ENCODE data around the gene PFKFB1.
A peak's percentile ranks its signal among the peaks of the same experiment; 100 is the strongest.

PFKFB1 gene

DNA sequence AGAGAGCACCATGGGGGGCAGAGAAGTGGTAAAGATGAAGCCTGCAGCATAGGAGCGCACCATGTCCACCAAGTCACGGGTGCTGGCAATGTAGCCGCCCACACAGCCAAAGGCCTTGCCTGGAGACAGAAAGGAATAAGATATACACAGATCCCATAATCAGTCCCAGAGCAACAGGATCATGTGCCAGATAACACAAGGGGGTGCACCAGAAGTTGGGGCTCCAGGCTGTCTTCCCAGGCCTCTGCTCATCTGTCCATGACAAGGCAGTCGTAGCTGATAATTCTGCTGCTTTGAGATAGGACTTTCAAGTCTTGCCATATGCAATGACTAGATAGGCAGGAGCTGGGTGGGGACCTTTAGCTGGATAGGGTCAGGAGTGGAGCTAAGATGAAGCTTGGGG lies 20.9 kb upstream of the PFKFB1 start:
- no peak overlapping the region for H3K9ac ChIP-seq (ENCODE audit: low read depth in 1 of 2, low read length in 2 of 2)
- no peaks in the 10 kb centered on the region for H3K4me1 ChIP-seq (ENCODE audit: control insufficient read depth in 1 of 2, insufficient read depth in 2 of 2, low read length in 2 of 2)
- no peaks in the 10 kb centered on the region for H3K9me3 ChIP-seq (ENCODE audit: control insufficient read depth in 1 of 2, low read length in 2 of 2)
- no peak overlapping the region for H3K27ac ChIP-seq (ENCODE audit: low read depth, low read length)
- no peaks in the 10 kb centered on the region for H3K27me3 ChIP-seq (ENCODE audit: control insufficient read depth in 1 of 2, insufficient read depth in 2 of 2, low read length in 2 of 2)
- no peak overlapping the region for H3K4me3 ChIP-seq (ENCODE audit: low read depth in 1 of 2, low read length in 2 of 2)
- H3K36me3 ChIP-seq (ENCODE audit: control insufficient read depth in 1 of 2, insufficient read depth in 2 of 2, low read length in 2 of 2) = no peaks in the 10 kb centered on the region

DNA sequence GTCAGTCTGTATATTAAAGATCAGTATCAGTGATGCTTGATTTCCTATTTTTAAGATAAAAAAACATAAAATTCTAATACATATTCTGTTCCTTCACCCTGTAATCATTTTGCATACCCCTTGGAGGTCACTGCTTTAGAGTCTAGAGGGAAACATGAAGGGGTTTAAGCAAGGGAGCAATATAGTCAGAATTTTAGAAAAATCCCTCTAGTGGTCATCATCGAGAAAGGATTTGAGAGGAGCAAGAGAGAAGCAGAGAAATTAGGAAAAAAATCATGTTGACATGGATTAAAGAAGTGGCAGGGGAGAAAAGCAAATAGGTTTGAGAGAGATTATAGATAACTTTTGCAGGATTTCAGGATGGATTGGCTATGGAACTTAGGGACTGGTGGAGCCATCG lies 17.3 kb upstream of the PFKFB1 start:
- Histone ChIP-seq H3K36me3 (ENCODE audit: control insufficient read depth in 1 of 2, insufficient read depth in 2 of 2, low read length in 2 of 2) (no peaks in the 10 kb centered on the region), H3K4me1 (ENCODE audit: control insufficient read depth in 1 of 2, insufficient read depth in 2 of 2, low read length in 2 of 2) (peaks cover 13 to 14% of the 10 kb centered on the region in 2 donors), H3K27ac (ENCODE audit: low read depth, low read length) (no peak overlapping the region), H3K4me3 (ENCODE audit: low read depth in 1 of 2, low read length in 2 of 2) (no peak overlapping the region), H3K27me3 (ENCODE audit: control insufficient read depth in 1 of 2, insufficient read depth in 2 of 2, low read length in 2 of 2) (no peaks in the 10 kb centered on the region), H3K9me3 (ENCODE audit: control insufficient read depth in 1 of 2, low read length in 2 of 2) (no peaks in the 10 kb centered on the region), H3K9ac (ENCODE audit: low read depth in 1 of 2, low read length in 2 of 2) (no peak overlapping the region)

DNA sequence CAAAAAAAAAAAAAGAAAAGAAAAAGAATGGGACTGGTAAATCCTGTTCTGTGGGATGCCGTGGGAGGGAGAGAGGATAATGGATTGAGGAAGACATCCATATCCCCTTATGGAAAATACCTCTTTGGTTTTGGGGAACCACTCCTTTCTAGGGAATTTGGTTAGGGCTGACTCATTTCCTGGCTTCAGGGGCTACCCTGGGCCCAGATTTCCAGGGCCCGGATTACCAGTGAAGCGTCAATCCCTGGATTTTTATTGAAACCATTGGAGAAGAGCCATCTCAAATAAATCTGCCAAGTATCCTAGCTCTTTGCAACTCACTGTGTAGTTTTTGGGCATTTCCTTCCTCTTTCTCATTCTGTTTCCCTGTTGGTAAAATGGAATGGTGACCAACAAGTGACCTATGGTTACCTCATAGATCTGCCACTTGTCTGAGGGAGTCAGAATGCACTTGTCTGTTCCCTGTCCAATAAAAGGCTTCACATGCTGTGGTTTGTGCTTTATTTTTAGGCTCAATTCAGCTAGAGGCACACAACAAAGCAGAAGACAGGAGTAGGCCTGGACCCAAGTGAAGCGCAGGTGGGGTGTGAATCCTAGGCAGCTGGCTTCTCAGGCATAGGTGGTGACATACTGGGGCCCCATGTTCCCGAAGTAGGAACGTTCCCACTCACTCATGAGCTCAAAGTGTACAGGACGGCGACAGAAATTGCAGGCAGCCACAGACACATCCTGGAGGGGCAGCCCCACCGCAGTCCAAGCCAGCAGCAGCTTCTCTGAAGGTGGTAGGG lies 14.8 kb upstream of the PFKFB1 start:
- H3K4me1 ChIP-seq (ENCODE audit: control insufficient read depth in 1 of 2, insufficient read depth in 2 of 2, low read length in 2 of 2) = peaks cover 13 to 14% of the 10 kb centered on the region in 2 donors
- H3K27ac ChIP-seq (ENCODE audit: low read depth, low read length) = no peak overlapping the region
- no peaks in the 10 kb centered on the region for H3K27me3 ChIP-seq (ENCODE audit: control insufficient read depth in 1 of 2, insufficient read depth in 2 of 2, low read length in 2 of 2)
- H3K36me3 ChIP-seq (ENCODE audit: control insufficient read depth in 1 of 2, insufficient read depth in 2 of 2, low read length in 2 of 2) = peaks cover 10 to 21% of the 10 kb centered on the region in 2 donors
- H3K4me3 ChIP-seq (ENCODE audit: low read depth in 1 of 2, low read length in 2 of 2) = no peak overlapping the region
- H3K9ac ChIP-seq (ENCODE audit: low read depth in 1 of 2, low read length in 2 of 2) = no peak overlapping the region
- no peaks in the 10 kb centered on the region for H3K9me3 ChIP-seq (ENCODE audit: control insufficient read depth in 1 of 2, low read length in 2 of 2)

DNA sequence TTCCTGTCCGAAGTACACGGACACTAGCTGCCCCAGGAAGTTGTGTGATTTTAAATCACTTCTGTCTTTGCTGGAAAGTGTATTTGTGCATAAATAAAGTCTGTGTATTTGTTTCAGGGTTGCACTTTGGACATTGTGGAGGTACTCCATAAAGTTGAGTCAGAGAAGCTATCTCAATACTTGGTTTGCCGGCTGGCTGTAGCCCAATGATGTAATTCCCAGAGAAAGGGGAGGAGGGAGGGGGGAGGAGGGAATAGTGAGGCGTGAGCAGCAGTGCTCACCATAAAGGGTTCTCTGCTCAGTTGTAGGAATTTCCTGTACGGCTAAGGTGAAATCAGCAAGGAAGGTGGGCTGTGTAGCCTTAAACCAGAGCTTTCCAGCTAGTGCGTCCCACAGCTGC lies 13.7 kb upstream of the PFKFB1 start:
- peaks cover 18 to 32% of the 10 kb centered on the region in 2 donors for H3K36me3 ChIP-seq (ENCODE audit: control insufficient read depth in 1 of 2, insufficient read depth in 2 of 2, low read length in 2 of 2)
- H3K4me1 ChIP-seq (ENCODE audit: control insufficient read depth in 1 of 2, insufficient read depth in 2 of 2, low read length in 2 of 2) = peaks cover 13 to 14% of the 10 kb centered on the region in 2 donors
- H3K4me3 ChIP-seq (ENCODE audit: low read depth in 1 of 2, low read length in 2 of 2) = peak overlapping the region; percentile 28 to 29
- H3K27me3 ChIP-seq (ENCODE audit: control insufficient read depth in 1 of 2, insufficient read depth in 2 of 2, low read length in 2 of 2) = no peaks in the 10 kb centered on the region
- H3K9me3 ChIP-seq (ENCODE audit: control insufficient read depth in 1 of 2, low read length in 2 of 2) = no peaks in the 10 kb centered on the region
- H3K27ac ChIP-seq (ENCODE audit: low read depth, low read length) = peak overlapping the region; percentile 52
- H3K9ac ChIP-seq (ENCODE audit: low read depth in 1 of 2, low read length in 2 of 2) = peak overlapping the region in 1 of 2 donors; percentile 44

DNA sequence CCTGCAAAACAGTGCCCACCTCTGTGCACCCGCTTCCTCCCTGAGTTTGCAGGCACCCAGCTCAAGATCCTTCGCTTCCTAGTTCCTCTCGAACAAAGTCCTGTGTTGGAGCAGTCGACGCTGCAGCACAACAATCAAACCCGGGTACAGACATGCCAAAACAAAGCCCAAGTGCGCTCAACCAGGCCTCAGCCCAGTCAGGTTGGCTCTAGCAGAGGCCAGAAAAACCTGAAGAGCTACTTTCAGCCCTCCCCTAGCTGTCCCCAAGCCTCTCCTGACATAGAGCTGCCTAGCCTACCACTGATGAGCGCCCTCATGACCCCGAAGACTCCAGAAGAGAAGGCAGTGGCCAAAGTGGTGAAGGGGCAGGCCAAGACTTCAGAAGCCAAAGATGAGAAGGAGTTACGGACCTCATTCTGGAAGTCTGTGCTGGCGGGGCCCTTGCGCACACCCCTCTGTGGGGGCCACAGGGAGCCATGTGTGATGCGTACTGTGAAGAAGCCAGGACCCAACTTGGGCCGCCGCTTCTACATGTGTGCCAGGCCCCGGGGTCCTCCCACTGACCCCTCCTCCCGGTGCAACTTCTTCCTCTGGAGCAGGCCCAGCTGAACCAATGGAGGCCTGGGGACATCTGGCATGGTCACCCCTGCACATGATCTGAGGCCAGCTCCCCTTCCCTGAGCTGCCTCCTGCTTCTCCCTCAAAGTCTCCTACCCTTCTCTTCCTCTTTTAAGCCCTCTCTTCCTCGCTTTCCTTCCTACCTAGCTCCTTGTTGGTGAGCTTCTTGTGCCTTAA lies 13.0 kb upstream of the PFKFB1 start:
- Histone ChIP-seq H3K4me1 (ENCODE audit: control insufficient read depth in 1 of 2, insufficient read depth in 2 of 2, low read length in 2 of 2) (peaks cover 13 to 14% of the 10 kb centered on the region in 2 donors), H3K9ac (ENCODE audit: low read depth in 1 of 2, low read length in 2 of 2) (peak overlapping the region in 1 of 2 donors; percentile 33), H3K9me3 (ENCODE audit: control insufficient read depth in 1 of 2, low read length in 2 of 2) (no peaks in the 10 kb centered on the region), H3K36me3 (ENCODE audit: control insufficient read depth in 1 of 2, insufficient read depth in 2 of 2, low read length in 2 of 2) (peaks cover 18 to 37% of the 10 kb centered on the region in 2 donors), H3K27ac (ENCODE audit: low read depth, low read length) (peak overlapping the region; percentile 32), H3K27me3 (ENCODE audit: control insufficient read depth in 1 of 2, insufficient read depth in 2 of 2, low read length in 2 of 2) (no peaks in the 10 kb centered on the region), H3K4me3 (ENCODE audit: low read depth in 1 of 2, low read length in 2 of 2) (peak overlapping the region; percentile 28 to 29)

DNA sequence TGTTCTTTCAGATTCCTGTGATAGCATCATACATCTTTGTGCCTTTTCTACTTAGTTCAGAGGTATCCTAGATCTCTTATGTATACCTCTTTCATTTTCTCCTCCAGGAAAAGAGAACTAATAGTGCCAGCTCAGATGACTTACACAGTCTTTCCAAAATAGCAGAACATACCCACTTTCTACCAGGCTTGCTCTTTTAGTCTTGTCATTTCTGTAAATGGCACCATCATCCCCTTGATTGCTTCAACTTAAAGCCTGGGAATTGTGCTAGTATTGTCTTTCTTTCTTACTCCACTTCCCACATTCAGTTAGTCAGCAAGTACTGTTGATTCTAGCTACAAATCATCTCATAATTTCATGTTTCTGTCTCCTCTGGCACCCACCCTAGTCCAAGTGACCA lies 11.3 kb upstream of the PFKFB1 start:
- H3K4me1 ChIP-seq (ENCODE audit: control insufficient read depth in 1 of 2, insufficient read depth in 2 of 2, low read length in 2 of 2) = peaks cover 23 to 25% of the 10 kb centered on the region in 2 donors
- peaks cover 18 to 39% of the 10 kb centered on the region in 2 donors for H3K36me3 ChIP-seq (ENCODE audit: control insufficient read depth in 1 of 2, insufficient read depth in 2 of 2, low read length in 2 of 2)
- no peak overlapping the region for H3K4me3 ChIP-seq (ENCODE audit: low read depth in 1 of 2, low read length in 2 of 2)
- no peaks in the 10 kb centered on the region for H3K9me3 ChIP-seq (ENCODE audit: control insufficient read depth in 1 of 2, low read length in 2 of 2)
- H3K27me3 ChIP-seq (ENCODE audit: control insufficient read depth in 1 of 2, insufficient read depth in 2 of 2, low read length in 2 of 2) = no peaks in the 10 kb centered on the region
- no peak overlapping the region for H3K27ac ChIP-seq (ENCODE audit: low read depth, low read length)
- H3K9ac ChIP-seq (ENCODE audit: low read depth in 1 of 2, low read length in 2 of 2) = no peak overlapping the region

DNA sequence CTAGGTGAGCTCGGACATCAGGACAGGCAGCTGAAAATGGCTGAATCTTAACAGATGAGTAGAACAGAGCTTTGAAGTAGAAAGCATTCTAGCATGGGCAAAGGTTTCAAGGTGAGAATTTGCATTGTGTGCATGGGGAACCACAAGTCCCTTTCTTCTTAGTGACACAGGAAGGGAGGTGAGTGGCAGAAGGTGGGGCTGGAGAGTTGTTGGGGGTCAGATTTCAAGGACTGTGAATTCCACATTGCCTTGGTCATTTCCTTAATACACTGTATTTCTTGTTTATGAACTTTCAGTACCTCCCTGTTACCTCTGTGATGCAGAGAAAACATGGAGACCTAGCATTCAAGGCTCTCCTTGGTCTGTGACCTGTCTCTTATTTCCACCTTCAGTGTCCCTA lies 10.2 kb upstream of the PFKFB1 start:
- H3K4me3 ChIP-seq (ENCODE audit: low read depth in 1 of 2, low read length in 2 of 2) = no peak overlapping the region
- no peak overlapping the region for H3K27ac ChIP-seq (ENCODE audit: low read depth, low read length)
- H3K9ac ChIP-seq (ENCODE audit: low read depth in 1 of 2, low read length in 2 of 2) = no peak overlapping the region
- no peaks in the 10 kb centered on the region for H3K27me3 ChIP-seq (ENCODE audit: control insufficient read depth in 1 of 2, insufficient read depth in 2 of 2, low read length in 2 of 2)
- H3K4me1 ChIP-seq (ENCODE audit: control insufficient read depth in 1 of 2, insufficient read depth in 2 of 2, low read length in 2 of 2) = peaks cover 23 to 28% of the 10 kb centered on the region in 2 donors
- H3K9me3 ChIP-seq (ENCODE audit: control insufficient read depth in 1 of 2, low read length in 2 of 2) = no peaks in the 10 kb centered on the region
- peaks cover 18 to 39% of the 10 kb centered on the region in 2 donors for H3K36me3 ChIP-seq (ENCODE audit: control insufficient read depth in 1 of 2, insufficient read depth in 2 of 2, low read length in 2 of 2)

DNA sequence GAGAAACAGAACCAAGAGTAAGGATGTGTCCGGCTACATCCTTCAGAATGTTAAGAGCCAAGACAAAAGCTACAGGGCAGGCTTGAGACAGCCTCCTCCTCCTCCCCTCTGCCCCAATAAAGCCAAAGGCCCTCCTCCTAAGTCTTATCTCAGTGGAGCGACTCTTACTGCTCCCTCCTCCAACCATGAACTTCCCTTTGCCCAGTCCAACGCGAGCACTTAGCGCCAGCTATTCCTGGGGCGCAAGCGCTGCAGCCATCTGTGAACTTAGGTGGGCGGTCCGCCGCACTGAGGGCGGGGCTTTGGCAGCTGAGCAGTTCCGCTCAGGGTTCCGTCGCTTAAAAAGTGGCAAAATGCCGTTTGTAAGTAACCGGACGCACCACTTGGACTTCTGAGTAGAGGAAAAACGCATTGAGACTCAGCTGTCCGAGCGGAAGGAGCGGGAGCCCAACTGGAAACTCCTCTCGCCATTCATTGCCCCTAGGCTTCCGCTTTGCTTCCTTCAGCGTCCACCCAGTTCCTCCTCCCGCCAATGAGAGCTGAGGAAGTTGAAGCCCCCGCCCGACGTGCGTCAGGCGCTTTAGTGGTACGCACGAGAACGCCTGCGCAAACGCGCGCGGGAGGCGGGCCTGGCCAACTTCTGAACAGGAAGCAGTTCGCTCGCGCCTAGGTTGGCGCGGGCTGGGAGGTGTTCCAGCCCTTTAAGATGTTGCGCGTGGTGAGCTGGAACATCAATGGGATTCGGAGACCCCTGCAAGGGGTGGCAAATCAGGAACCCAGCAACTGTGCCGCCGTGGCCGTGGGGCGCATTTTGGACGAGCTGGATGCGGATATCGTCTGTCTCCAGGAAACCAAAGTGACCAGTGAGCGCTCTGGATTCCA lies 6.0 kb upstream of the PFKFB1 start, which contains the start of gene APEX2:
Gene APEX2 (plus strand): TSS at position 647 of the 882 bp plus-strand sequence. CDS start 60 bp downstream, at position 707.
- H3K4me1 ChIP-seq (ENCODE audit: control insufficient read depth in 1 of 2, insufficient read depth in 2 of 2, low read length in 2 of 2) = peaks cover 9 to 17% of the 10 kb centered on the region in 2 donors

DNA sequence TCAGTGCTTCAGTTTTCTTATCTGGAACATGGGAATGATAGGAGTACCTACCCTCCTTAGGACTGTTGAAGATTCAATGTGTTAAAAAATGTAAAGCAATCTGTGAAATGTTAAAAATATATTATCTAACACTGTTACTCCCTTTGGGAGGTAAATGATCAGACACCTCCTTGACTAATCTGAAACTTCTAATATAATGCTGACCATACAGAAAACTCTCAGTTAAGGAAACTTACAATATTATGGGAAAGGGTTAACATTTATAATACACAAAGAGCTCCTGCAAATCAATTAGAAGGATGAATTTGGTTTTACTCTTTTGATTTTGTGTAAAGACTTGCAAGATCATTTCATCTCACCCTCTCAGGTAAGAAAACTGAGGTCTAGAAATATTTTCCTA lies 1.6 kb upstream of the PFKFB1 start:
- no peaks in the 10 kb centered on the region for H3K36me3 ChIP-seq (ENCODE audit: control insufficient read depth in 1 of 2, insufficient read depth in 2 of 2, low read length in 2 of 2)
- H3K27ac ChIP-seq (ENCODE audit: low read depth, low read length) = no peak overlapping the region
- H3K9me3 ChIP-seq (ENCODE audit: control insufficient read depth in 1 of 2, low read length in 2 of 2) = no peaks in the 10 kb centered on the region
- H3K4me3 ChIP-seq (ENCODE audit: low read depth in 1 of 2, low read length in 2 of 2) = no peak overlapping the region
- H3K9ac ChIP-seq (ENCODE audit: low read depth in 1 of 2, low read length in 2 of 2) = no peak overlapping the region
- H3K27me3 ChIP-seq (ENCODE audit: control insufficient read depth in 1 of 2, insufficient read depth in 2 of 2, low read length in 2 of 2) = no peaks in the 10 kb centered on the region
- peaks cover 0 to 7% of the 10 kb centered on the region in 2 donors for H3K4me1 ChIP-seq (ENCODE audit: control insufficient read depth in 1 of 2, insufficient read depth in 2 of 2, low read length in 2 of 2)

More for the DNA sequence above, 6.0 kb upstream of the PFKFB1 start, which contains the start of gene APEX2:
- peak within 1 kb of the TSS; percentile 79 to 80 for H3K9ac ChIP-seq (ENCODE audit: low read depth in 1 of 2, low read length in 2 of 2)
- H3K27ac ChIP-seq (ENCODE audit: low read depth, low read length) = peak within 1 kb of the TSS; percentile 88
- H3K27me3 ChIP-seq (ENCODE audit: control insufficient read depth in 1 of 2, insufficient read depth in 2 of 2, low read length in 2 of 2) = no peaks in the 10 kb centered on the region
- no peaks in the 10 kb centered on the region for H3K9me3 ChIP-seq (ENCODE audit: control insufficient read depth in 1 of 2, low read length in 2 of 2)
- H3K36me3 ChIP-seq (ENCODE audit: control insufficient read depth in 1 of 2, insufficient read depth in 2 of 2, low read length in 2 of 2) = peaks cover 13 to 30% of the 10 kb centered on the region in 2 donors
- peak within 1 kb of the TSS; percentile 87 to 93 for H3K4me3 ChIP-seq (ENCODE audit: low read depth in 1 of 2, low read length in 2 of 2)

All from duodenal mucosa (tissue), 2 donors.